ENCODE data around the gene CDH4. TPM values are rescaled to one million over a fixed set of nuclear protein-coding genes. Genes with fewer than 3 reads are reported as not detected.

The CDH4 gene
- polyA plus RNA-seq, 1 donor (not counting 4 experiments of a cell fraction or from before 2014, with no cell fraction given), result 2.2 TPM

DNA sequence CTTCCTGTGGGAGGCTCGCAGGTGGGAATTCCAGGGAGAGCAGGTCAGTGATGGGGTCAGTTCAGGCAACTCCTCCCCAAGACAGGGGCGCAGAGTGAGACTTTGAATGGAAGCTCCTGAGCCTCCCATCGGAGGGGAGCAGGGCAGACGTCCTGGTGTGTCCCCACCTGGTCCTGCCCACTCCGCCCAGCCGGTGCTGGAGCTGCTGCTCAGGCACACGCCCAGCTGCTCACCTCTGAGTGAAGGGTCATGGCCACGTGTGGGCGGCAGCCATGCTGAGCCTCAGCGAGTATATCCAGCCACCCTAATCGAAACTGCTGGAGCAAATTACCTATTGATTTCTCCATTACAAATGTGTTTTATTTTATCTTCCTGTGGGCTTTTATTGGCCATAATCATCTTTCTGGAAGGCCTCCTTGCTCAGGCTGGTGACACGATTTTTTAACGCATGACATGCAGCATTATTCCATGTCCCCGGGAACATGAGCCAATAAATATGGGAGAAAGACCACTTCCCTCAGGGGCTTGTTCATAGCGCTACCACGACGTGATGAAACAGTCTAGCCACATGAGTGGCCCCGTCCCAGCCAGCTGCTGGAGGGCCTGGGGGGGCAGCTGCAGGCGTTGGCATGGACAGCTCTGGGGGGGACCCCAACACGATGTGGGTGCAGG, 665.5 kb downstream of the CDH4 start:
- Histone ChIP-seq H3K9ac (ENCODE audit: control insufficient read depth, extremely low read depth, insufficient read depth, low read length) (no peak overlapping the region), H3K36me3 (ENCODE audit: control insufficient read depth in 2 of 2, extremely low read depth in 1 of 2, insufficient read depth in 2 of 2, low read length in 2 of 2) (no peaks in the 10 kb centered on the region), H3K4me1 (ENCODE audit: control insufficient read depth, extremely low read depth, insufficient read depth, low read length) (no peaks in the 10 kb centered on the region), H3K27ac (ENCODE audit: control insufficient read depth, insufficient read depth, low read length) (no peak overlapping the region), H3K4me3 (ENCODE audit: control insufficient read depth in 2 of 3, extremely low read depth in 1 of 3, insufficient read depth in 2 of 3, low read depth in 1 of 3, low read length in 3 of 3) (no peak overlapping the region), H3K27me3 (ENCODE audit: control insufficient read depth, extremely low read depth, insufficient read depth, low read length) (no peaks in the 10 kb centered on the region), H3K9me3 (ENCODE audit: control insufficient read depth, low read depth, low read length) (peaks cover 8% of the 10 kb centered on the region), H3K4me2 (ENCODE audit: control insufficient read depth, extremely low read depth, insufficient read depth, low read depth, low read length) (no peak overlapping the region), H3K9me1 (ENCODE audit: control insufficient read depth, extremely low read depth, insufficient read depth, low read length) (no peaks in the 10 kb centered on the region), H4K20me1 (ENCODE audit: control insufficient read depth, extremely low read depth, insufficient read depth, low read length) (peaks cover 3% of the 10 kb centered on the region), H2AFZ (ENCODE audit: control insufficient read depth, low read length) (no peak overlapping the region), H3K79me2 (ENCODE audit: control insufficient read depth, insufficient read depth, low read length) (no peaks in the 10 kb centered on the region)
- TF ChIP-seq, protein P1, sequence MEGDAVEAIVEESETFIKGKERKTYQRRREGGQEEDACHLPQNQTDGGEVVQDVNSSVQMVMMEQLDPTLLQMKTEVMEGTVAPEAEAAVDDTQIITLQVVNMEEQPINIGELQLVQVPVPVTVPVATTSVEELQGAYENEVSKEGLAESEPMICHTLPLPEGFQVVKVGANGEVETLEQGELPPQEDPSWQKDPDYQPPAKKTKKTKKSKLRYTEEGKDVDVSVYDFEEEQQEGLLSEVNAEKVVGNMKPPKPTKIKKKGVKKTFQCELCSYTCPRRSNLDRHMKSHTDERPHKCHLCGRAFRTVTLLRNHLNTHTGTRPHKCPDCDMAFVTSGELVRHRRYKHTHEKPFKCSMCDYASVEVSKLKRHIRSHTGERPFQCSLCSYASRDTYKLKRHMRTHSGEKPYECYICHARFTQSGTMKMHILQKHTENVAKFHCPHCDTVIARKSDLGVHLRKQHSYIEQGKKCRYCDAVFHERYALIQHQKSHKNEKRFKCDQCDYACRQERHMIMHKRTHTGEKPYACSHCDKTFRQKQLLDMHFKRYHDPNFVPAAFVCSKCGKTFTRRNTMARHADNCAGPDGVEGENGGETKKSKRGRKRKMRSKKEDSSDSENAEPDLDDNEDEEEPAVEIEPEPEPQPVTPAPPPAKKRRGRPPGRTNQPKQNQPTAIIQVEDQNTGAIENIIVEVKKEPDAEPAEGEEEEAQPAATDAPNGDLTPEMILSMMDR (optimal IDR thresholded peaks at IDR 0.05 in 1 of 3, IDR thresholded peaks at IDR 0.05 in 1 of 3, conservative IDR thresholded peaks at IDR 0.05 in 1 of 3; ENCODE audit: extremely low read depth in 1 of 3, insufficient read depth in 2 of 3, low read length in 3 of 3), result no peak
- no peak for TF ChIP-seq EZH2 (IDR thresholded peaks at IDR 0.05; ENCODE audit: low read length)
- DNase-seq (ENCODE audit: low read depth, low spot score), result no peak
- FAIRE-seq, result no peak
- dilution Hi-C loops (cut with MboI; ENCODE audit: extremely low pct_ligation_motif_present, low sequenced_read_pairs), result no loop called here

DNA sequence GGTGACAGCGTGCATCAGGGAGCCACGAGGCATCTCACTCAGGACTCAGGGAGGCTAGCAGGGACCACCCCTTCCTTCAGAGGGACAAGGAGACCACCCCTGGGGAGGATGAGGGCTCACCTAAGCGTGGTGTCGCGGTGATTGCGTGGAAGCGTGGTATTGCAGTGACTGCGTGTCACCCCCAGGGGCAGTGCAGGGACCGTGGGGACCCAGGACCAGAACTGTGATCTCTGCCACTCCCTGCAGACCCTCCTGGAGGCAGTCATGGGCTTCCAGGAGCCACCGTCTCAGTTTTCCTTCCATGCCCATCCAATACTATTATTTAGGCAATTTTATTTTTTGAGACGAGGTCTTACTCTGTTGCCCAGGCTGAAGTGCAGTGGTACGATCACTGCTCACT, 666.5 kb downstream of the CDH4 start:
- DNase-seq (ENCODE audit: low read depth, low spot score) (no peak), FAIRE-seq (no peak)
- dilution Hi-C loops (cut with MboI; ENCODE audit: extremely low pct_ligation_motif_present, low sequenced_read_pairs), result no loop called here
- no peak overlapping the region for H3K9ac ChIP-seq (ENCODE audit: control insufficient read depth, extremely low read depth, insufficient read depth, low read length)
- H3K9me3 ChIP-seq (ENCODE audit: control insufficient read depth, low read depth, low read length), result peaks cover 8% of the 10 kb centered on the region
- H4K20me1 ChIP-seq (ENCODE audit: control insufficient read depth, extremely low read depth, insufficient read depth, low read length), result peaks cover 3% of the 10 kb centered on the region
- no peak overlapping the region for H2AFZ ChIP-seq (ENCODE audit: control insufficient read depth, low read length)
- no peak overlapping the region for H3K4me3 ChIP-seq (ENCODE audit: control insufficient read depth in 2 of 3, extremely low read depth in 1 of 3, insufficient read depth in 2 of 3, low read depth in 1 of 3, low read length in 3 of 3)
- H3K4me2 ChIP-seq (ENCODE audit: control insufficient read depth, extremely low read depth, insufficient read depth, low read depth, low read length), result no peak overlapping the region
- TF ChIP-seq, protein P1 (optimal IDR thresholded peaks at IDR 0.05 in 1 of 3, IDR thresholded peaks at IDR 0.05 in 1 of 3, conservative IDR thresholded peaks at IDR 0.05 in 1 of 3; ENCODE audit: extremely low read depth in 1 of 3, insufficient read depth in 2 of 3, low read length in 3 of 3), result peak in 1 of 3 experiments; percentile 2
- no peak for TF ChIP-seq EZH2 (IDR thresholded peaks at IDR 0.05; ENCODE audit: low read length)
- H3K36me3 ChIP-seq (ENCODE audit: control insufficient read depth in 2 of 2, extremely low read depth in 1 of 2, insufficient read depth in 2 of 2, low read length in 2 of 2), result no peaks in the 10 kb centered on the region
- H3K4me1 ChIP-seq (ENCODE audit: control insufficient read depth, extremely low read depth, insufficient read depth, low read length), result no peaks in the 10 kb centered on the region
- no peaks in the 10 kb centered on the region for H3K9me1 ChIP-seq (ENCODE audit: control insufficient read depth, extremely low read depth, insufficient read depth, low read length)
- H3K27me3 ChIP-seq (ENCODE audit: control insufficient read depth, extremely low read depth, insufficient read depth, low read length), result no peaks in the 10 kb centered on the region
- no peak overlapping the region for H3K27ac ChIP-seq (ENCODE audit: control insufficient read depth, insufficient read depth, low read length)
- H3K79me2 ChIP-seq (ENCODE audit: control insufficient read depth, insufficient read depth, low read length), result no peaks in the 10 kb centered on the region

Data from keratinocyte (primary cell).